HG03139 (cell line): ENCODE data around the gene PITX1.

Source experiments
- ATAC-seq: cut with Tn5 transposase; IDR thresholded peaks from one replicate; pipeline ENCODE4 v1.9.1; 2021; ENCODE audit not compliant: unreplicated experiment

The PITX1 gene

GRCh38 chr5:135042595-135042994, 8.6 kb upstream of the PITX1 start:
- ATAC-seq: no peak

GRCh38 chr5:135041726-135042125, 7.7 kb upstream of the PITX1 start:
- no peak for ATAC-seq

- ATAC-seq: no peak
These were observed 7.1 kb upstream of the PITX1 start for GRCh38 chr5:135041145-135041587.

- ATAC-seq: no peak
These were observed 6.5 kb upstream of the PITX1 start for GRCh38 chr5:135040333-135041144.

GRCh38 chr5:135040034-135040332, 6.0 kb upstream of the PITX1 start:
- no peak for ATAC-seq

- no peak for ATAC-seq
These were observed 5.4 kb upstream of the PITX1 start for GRCh38 chr5:135039271-135040033.

- no peak for ATAC-seq
These were observed 4.8 kb upstream of the PITX1 start for GRCh38 chr5:135038813-135039270.

- no peak for ATAC-seq
These were observed 4.3 kb upstream of the PITX1 start for GRCh38 chr5:135038205-135038812.

- ATAC-seq: no peak
These were observed 3.6 kb upstream of the PITX1 start for GRCh38 chr5:135037519-135038204.

GRCh38 chr5:135036405-135036804, 2.4 kb upstream of the PITX1 start:
- no peak for ATAC-seq

GRCh38 chr5:135035678-135036030, 1.6 kb upstream of the PITX1 start:
- no peak for ATAC-seq

- ATAC-seq: no peak
These were observed 1.1 kb upstream of the PITX1 start for GRCh38 chr5:135034963-135035677.

- no peak for ATAC-seq
These were observed 371 bp upstream of the PITX1 start for GRCh38 chr5:135034236-135034962.

GRCh38 chr5:135032999-135033861, 798 bp downstream of the PITX1 start:
- ATAC-seq: no peak

- ATAC-seq: no peak
These were observed 1.4 kb downstream of the PITX1 start for GRCh38 chr5:135032695-135032998.

GRCh38 chr5:135031813-135032694, 2.0 kb downstream of the PITX1 start:
- ATAC-seq: no peak

- no peak for ATAC-seq
These were observed 2.8 kb downstream of the PITX1 start for GRCh38 chr5:135030956-135031812.
